GM12878 (cell line): Measurements from ENCODE around the gene CCL25. TPM values are rescaled to one million over a fixed set of nuclear protein-coding genes. Genes with fewer than 3 reads are reported as not detected.

ENCODE experiments used
- ATAC-seq: fragments of 200-7000 bp; cut with Tn5 transposase; 3 replicates; pipeline ENCODE4 v1.9.1; 2020; ENCODE audit warnings: mild to moderate bottlenecking, moderate library complexity
- BruUV-seq: library from RNA; stranded (reverse); fragments of 400-500 nt; replicated peaks from 2 replicates; lab custom pipeline; 2021; lab: Mats Ljungman, UMichigan
- CTCF ChIA-PET: fragments of 300-600 bp; sonication (Branson Sonifier 250); formaldehyde crosslinking; extraction: SDS; loops from one replicate; lab custom pipeline; 2021; ENCODE audit warnings: inconsistent platforms; lab: Yijun Ruan, JAX
- POLR2A ChIA-PET: fragments of 350-600 bp; formaldehyde crosslinking; extraction: SDS; loops from one replicate; lab custom pipeline; 2021; ENCODE audit warnings: inconsistent platforms; lab: Charles Lee
- RAD21 ChIA-PET: fragments of 300-600 bp; sonication (Branson Sonifier 250); formaldehyde crosslinking; loops from one replicate; lab custom pipeline; 2023; ENCODE audit warnings: antibody characterized with exemption; ENCODE audit not compliant: unreplicated experiment; lab: Charles Lee
- SMC1A ChIA-PET: fragments of 300-600 bp; sonication (Branson Sonifier 250); formaldehyde crosslinking; loops from one replicate; lab custom pipeline; 2023; ENCODE audit not compliant: unreplicated experiment, uncharacterized antibody; lab: Charles Lee
- DNase-seq: peaks from one replicate; pipeline ENCODE4 v3.0.0-alpha.2; 2011; ENCODE audit warnings: low read depth, low spot score
- FAIRE-seq: peaks from 3 replicates; lab custom pipeline; 2011; peaks lifted over from hg19 to GRCh38; lab: Jason Lieb, UNC
- H2AFZ ChIP-seq: 2 replicates; pipeline ENCODE4 v1.6.0; 2011; ENCODE audit warnings: low read depth, low read length, control low read depth; ENCODE audit not compliant: control insufficient read depth
- H3K27ac ChIP-seq: 2 replicates; pipeline ENCODE4 v1.5.1; 2011; ENCODE audit warnings: control low read depth; ENCODE audit not compliant: control insufficient read depth, insufficient read depth
- H3K27me3 ChIP-seq, 2 experiments: replicated peaks in 1 of 2; 2 replicates each; pipeline versions ENCODE4 v1.6.0 to v1.6.1; 2011; ENCODE audit warnings: low read length in 1 of 2; ENCODE audit not compliant: control insufficient read depth in 2 of 2, insufficient read depth in 2 of 2
- H3K36me3 ChIP-seq, 2 experiments: 2 replicates each; pipeline ENCODE4 v1.5.1; 2011; ENCODE audit warnings: low read length in 1 of 2; ENCODE audit not compliant: control insufficient read depth in 2 of 2, insufficient read depth in 2 of 2
- H3K4me1 ChIP-seq: 2 replicates; pipeline ENCODE4 v1.6.1; 2011; ENCODE audit warnings: mild to moderate bottlenecking, low read length, moderate library complexity, mixed read lengths; ENCODE audit not compliant: control insufficient read depth, insufficient read depth
- H3K4me2 ChIP-seq: 2 replicates; pipeline ENCODE4 v1.6.0; 2011; ENCODE audit warnings: control low read depth; ENCODE audit not compliant: control insufficient read depth, insufficient read depth
- H3K4me3 ChIP-seq: fragments of 200-600 bp; sonication (generic); 2 replicates; pipeline ENCODE4 v1.5.1; 2016
- H3K79me2 ChIP-seq: 2 replicates; pipeline ENCODE4 v1.6.0; 2011; ENCODE audit warnings: low read length; ENCODE audit not compliant: control insufficient read depth, insufficient read depth
- H3K9ac ChIP-seq: 2 replicates; pipeline ENCODE4 v1.8.0; 2011; ENCODE audit warnings: low read length, control low read depth, mixed read lengths; ENCODE audit not compliant: control insufficient read depth, insufficient read depth
- H3K9me3 ChIP-seq: replicated peaks from 3 replicates; pipeline ENCODE4 v1.5.1; 2011; ENCODE audit warnings: mild to moderate bottlenecking, low read length; ENCODE audit not compliant: control insufficient read depth, insufficient read depth
- H4K20me1 ChIP-seq: 2 replicates; pipeline ENCODE4 v1.6.0; 2011; ENCODE audit not compliant: control insufficient read depth, insufficient read depth
- BCLAF1 ChIP-seq: fragments of 450-650 bp; IDR thresholded peaks from 2 replicates; pipeline ENCODE4 v1.6.1; 2017; ENCODE audit warnings: antibody characterized with exemption, mild to moderate bottlenecking, moderate library complexity
- CTCF ChIP-seq, 3 experiments: IDR thresholded peaks in 2 of 3; conservative IDR thresholded peaks in 1 of 3; 2 replicates each; pipeline ENCODE4 v1.5.1; 2011; ENCODE audit warnings: low read depth in 3 of 3, low read length in 3 of 3, mild to moderate bottlenecking in 3 of 3, control low read depth in 2 of 3, moderate library complexity in 2 of 3, inconsistent platforms in 1 of 3, mixed read lengths in 1 of 3; ENCODE audit not compliant: control insufficient read depth in 2 of 3, insufficient read depth in 1 of 3; ENCODE audit errors: extremely low read depth in 1 of 3
- MTA2 ChIP-seq: fragments of 450-650 bp; IDR thresholded peaks from 2 replicates; pipeline ENCODE4 v1.6.1; 2016; ENCODE audit warnings: low read depth, mild to moderate bottlenecking, moderate library complexity
- RAD21 ChIP-seq: IDR thresholded peaks from 2 replicates; pipeline ENCODE4 v1.6.1; 2011; ENCODE audit warnings: mild to moderate bottlenecking, low read depth, low read length, moderate library complexity; ENCODE audit not compliant: insufficient read depth
- RUNX3 ChIP-seq: IDR thresholded peaks from 2 replicates; pipeline ENCODE4 v1.6.1; 2012; ENCODE audit warnings: low read length, inconsistent platforms
- SMC3 ChIP-seq: IDR thresholded peaks from 2 replicates; pipeline ENCODE4 v1.6.1; 2011; ENCODE audit warnings: low read length, improper control_type of control experiment, borderline replicate concordance
- SPI1 ChIP-seq: IDR thresholded peaks from 2 replicates; pipeline ENCODE4 v1.6.1; 2011; ENCODE audit warnings: low read depth, mild to moderate bottlenecking, low read length, moderate library complexity, borderline replicate concordance; ENCODE audit not compliant: insufficient read depth
- YY1 ChIP-seq: IDR thresholded peaks from 2 replicates; pipeline ENCODE4 v1.6.1; 2011; ENCODE audit warnings: low read depth, mild to moderate bottlenecking, low read length
- WGBS: methylation state at CpG from one replicate; pipeline ENCODE4 v1.1.6; 2016; ENCODE audit warnings: low lambda C conversion rate; ENCODE audit not compliant: insufficient replicate concordance, insufficient coverage; ENCODE audit errors: missing lambda C conversion rate; 5-methylcytosine and 5-hydroxymethylcytosine counted together
- in situ Hi-C: fragments of 300-500 bp; cut with MboI; formaldehyde crosslinking; loops from 9 replicates; pipeline ENCODE4 v1.14.3; 2018; ENCODE audit warnings: mixed read lengths
- intact Hi-C: fragments of 100-400 bp; cut with micrococcal nuclease; formaldehyde crosslinking; loops from one replicate; pipeline ENCODE4 v1.14.2; 2022; ENCODE audit not compliant: unreplicated experiment
- polyA plus RNA-seq, 11 experiments: library from polyadenylated mRNA; depleted of rRNA in 4 of 11; unstranded in 6 of 11; stranded (reverse) in 5 of 11; fragments of >200 nt; fragmentation: Nextera tagmentation in 4 of 11; fragmentation: Illumina TruSeq in 1 of 11; extraction: Ambion mirVana in 4 of 11; extraction: Trizol in 1 of 11; gene quantifications; 1 replicate in 1 of 11; 2 replicates in 10 of 11; pipeline versions ENCODE4 v1.2.1 to v1.2.3, GENCODE V29; 2011 to 2016; ENCODE audit warnings: inconsistent platforms in 2 of 11, missing spikeins in 2 of 11, low read depth in 1 of 11
- total RNA-seq, 4 experiments: library from RNA; depleted of rRNA in 3 of 4; stranded (reverse); fragments of >200 nt in 3 of 4; fragmentation: Illumina TruSeq in 1 of 4; extraction: Trizol in 1 of 4; gene quantifications; 2 replicates each; pipeline versions ENCODE4 v1.2.1 to v1.2.3, GENCODE V29; 2013 to 2021

The CCL25 gene
- total and polyA plus RNA-seq, 10 of the 15 experiments (the other 5 are each of a cell fraction or from before 2014, with no cell fraction given): 0.53 to 12.0 (median 8.3) TPM

- TF ChIP-seq RAD21 (peak; percentile 76), CTCF (IDR thresholded peaks at IDR 0.05 in 2 of 3, conservative IDR thresholded peaks at IDR 0.05 in 1 of 3; ENCODE audit: control insufficient read depth in 2 of 3, extremely low read depth in 1 of 3, insufficient read depth in 1 of 3, low read depth in 3 of 3, low read length in 3 of 3) (peak; percentile 68 to 82 (median 73)), MTA2 (no peak), BCLAF1 (no peak), RUNX3 (0 out of 2 replicates have a peak, but pooled peaks have one; percentile 6), SMC3 (peak; percentile 85), YY1 (0 out of 2 replicates have a peak, but pooled peaks have one; percentile 31), SPI1 (peak; percentile 23; the same call in 1 of the 2 replicates)
- TF ChIP-seq, all 136 proteins: peak for 6
- no peaks in the 10 kb centered on the region for H4K20me1 ChIP-seq
- ChIA-PET RAD21 (no interaction called here), CTCF (interaction anchor here (0.6 to 2.9 kb wide), 4 partner anchors 15 to 197 kb away, joined by 3 to 11 read pairs (median 6); partner anchors contain the start of gene TIMM44), POLR2A (interaction anchor here (0.7 kb wide), 1 partner anchor 12 kb away, joined by 3 read pairs; the partner anchor contains the start of gene ELAVL1), SMC1A (no interaction called here)
- no TSS peak for BruUV-seq
- H3K27me3 ChIP-seq: no peaks in the 10 kb centered on the region
- no peak overlapping the region for H3K4me3 ChIP-seq
- H3K36me3 ChIP-seq: no peaks in the 10 kb centered on the region
- no peak overlapping the region for H3K9ac ChIP-seq
- H3K4me1 ChIP-seq: no peaks in the 10 kb centered on the region; the same call in 1 of the 2 replicates
- H3K9me3 ChIP-seq: no peaks in the 10 kb centered on the region
- peak overlapping the region; percentile 58; the same call in 1 of the 2 replicates for H2AFZ ChIP-seq
- no peak overlapping the region; the same call in 1 of the 2 replicates for H3K4me2 ChIP-seq
- DNase-seq (no peak), ATAC-seq (peak; percentile 98), FAIRE-seq (peak; percentile 89)
- intact Hi-C loops (loop anchor here (2.0 to 5.0 kb wide), 2 partner anchors 137 to 234 kb away; no protein-coding TSS in a partner anchor), in situ Hi-C loops (loop anchor here (10.0 kb wide), 1 partner anchor 237 kb away; no protein-coding TSS in a partner anchor)
- 50% methylated on average over 14 of the region's 14 CpGs for WGBS
- H3K27ac ChIP-seq: no peak overlapping the region
- H3K79me2 ChIP-seq: no peaks in the 10 kb centered on the region
Observed at GRCh38 chr19:8017808-8018207, 34.8 kb upstream of the CCL25 start.
